ENCODE results near the gene PHLDB1. TPM values are rescaled to one million over a fixed set of nuclear protein-coding genes. Genes with fewer than 3 reads are reported as not detected.

PHLDB1 gene
- total and polyA plus RNA-seq, 2 donors: 4.0 to 14.0 TPM

- no peak for DNase-seq (ENCODE audit: low read depth in 6 of 9, low spot score in 9 of 9)
- 88% methylated on average over 6 of the region's 6 CpGs for WGBS
Measured at GRCh38 chr11:118619444-118620197, 12.2 kb downstream of the PHLDB1 start.

GRCh38 chr11:118620529-118621070 is 13.2 kb downstream of the PHLDB1 start:
- no peaks in the 10 kb centered on the region for H3K9me3 ChIP-seq (ENCODE audit: control insufficient read depth in 2 of 2, insufficient read depth in 1 of 2, low read length in 1 of 2)
- WGBS: 81% methylated on average over 7 of the region's 7 CpGs
- H3K27me3 ChIP-seq (ENCODE audit: control insufficient read depth in 2 of 2, insufficient read depth in 1 of 2, low read length in 1 of 2): peaks cover 0 to 14% of the 10 kb centered on the region in 2 donors
- H3K4me1 ChIP-seq (ENCODE audit: control insufficient read depth in 2 of 2, insufficient read depth in 2 of 2, low read length in 2 of 2): peaks cover 25 to 35% of the 10 kb centered on the region in 2 donors
- DNase-seq (ENCODE audit: low read depth in 6 of 9, low spot score in 9 of 9): no peak
- no peak overlapping the region for H3K27ac ChIP-seq (ENCODE audit: low read depth in 1 of 2, low read length in 1 of 2)
- H3K36me3 ChIP-seq (ENCODE audit: control insufficient read depth in 2 of 2, insufficient read depth in 2 of 2, low read length in 1 of 2): no peaks in the 10 kb centered on the region
- peak overlapping the region; percentile 20 to 44 for H3K4me3 ChIP-seq (ENCODE audit: low read length in 2 of 2)

More at GRCh38 chr11:118619444-118620197, 12.2 kb downstream of the PHLDB1 start:
- H3K36me3 ChIP-seq (ENCODE audit: control insufficient read depth in 2 of 2, insufficient read depth in 2 of 2, low read length in 1 of 2): no peaks in the 10 kb centered on the region
- peaks cover 25 to 33% of the 10 kb centered on the region in 2 donors for H3K4me1 ChIP-seq (ENCODE audit: control insufficient read depth in 2 of 2, insufficient read depth in 2 of 2, low read length in 2 of 2)
- no peak overlapping the region for H3K27ac ChIP-seq (ENCODE audit: low read depth in 1 of 2, low read length in 1 of 2)
- no peak overlapping the region for H3K4me3 ChIP-seq (ENCODE audit: low read length in 2 of 2)
- H3K9me3 ChIP-seq (ENCODE audit: control insufficient read depth in 2 of 2, insufficient read depth in 1 of 2, low read length in 1 of 2): no peaks in the 10 kb centered on the region
- H3K27me3 ChIP-seq (ENCODE audit: control insufficient read depth in 2 of 2, insufficient read depth in 1 of 2, low read length in 1 of 2): peaks cover 0 to 15% of the 10 kb centered on the region in 2 donors

GRCh38 chr11:118621071-118621783 is 13.8 kb downstream of the PHLDB1 start:
- peaks cover 0 to 14% of the 10 kb centered on the region in 2 donors for H3K27me3 ChIP-seq (ENCODE audit: control insufficient read depth in 2 of 2, insufficient read depth in 1 of 2, low read length in 1 of 2)
- H3K27ac ChIP-seq (ENCODE audit: low read depth in 1 of 2, low read length in 1 of 2): peak overlapping the region in 1 of 2 donors; percentile 3
- peak in 1 of 9 donors; percentile 54 for DNase-seq (ENCODE audit: low read depth in 6 of 9, low spot score in 9 of 9)
- H3K36me3 ChIP-seq (ENCODE audit: control insufficient read depth in 2 of 2, insufficient read depth in 2 of 2, low read length in 1 of 2): no peaks in the 10 kb centered on the region
- 8% methylated on average over 38 of the region's 38 CpGs for WGBS
- H3K4me3 ChIP-seq (ENCODE audit: low read length in 2 of 2): peak overlapping the region; percentile 20 to 44
- peaks cover 25 to 39% of the 10 kb centered on the region in 2 donors for H3K4me1 ChIP-seq (ENCODE audit: control insufficient read depth in 2 of 2, insufficient read depth in 2 of 2, low read length in 2 of 2)
- H3K9me3 ChIP-seq (ENCODE audit: control insufficient read depth in 2 of 2, insufficient read depth in 1 of 2, low read length in 1 of 2): no peaks in the 10 kb centered on the region

GRCh38 chr11:118621784-118622375 is 14.5 kb downstream of the PHLDB1 start:
- Histone ChIP-seq H3K36me3 (ENCODE audit: control insufficient read depth in 2 of 2, insufficient read depth in 2 of 2, low read length in 1 of 2) (no peaks in the 10 kb centered on the region), H3K27ac (ENCODE audit: low read depth in 1 of 2, low read length in 1 of 2) (peak overlapping the region in 1 of 2 donors; percentile 65), H3K4me3 (ENCODE audit: low read length in 2 of 2) (peak overlapping the region in 1 of 2 donors; percentile 20), H3K9me3 (ENCODE audit: control insufficient read depth in 2 of 2, insufficient read depth in 1 of 2, low read length in 1 of 2) (no peaks in the 10 kb centered on the region), H3K4me1 (ENCODE audit: control insufficient read depth in 2 of 2, insufficient read depth in 2 of 2, low read length in 2 of 2) (peaks cover 25 to 39% of the 10 kb centered on the region in 2 donors), H3K27me3 (ENCODE audit: control insufficient read depth in 2 of 2, insufficient read depth in 1 of 2, low read length in 1 of 2) (peaks cover 0 to 14% of the 10 kb centered on the region in 2 donors)
- DNase-seq (ENCODE audit: low read depth in 6 of 9, low spot score in 9 of 9): no peak
- 90% methylated on average over 4 of the region's 4 CpGs for WGBS

GRCh38 chr11:118622376-118623268 is 15.2 kb downstream of the PHLDB1 start:
- Histone ChIP-seq H3K27me3 (ENCODE audit: control insufficient read depth in 2 of 2, insufficient read depth in 1 of 2, low read length in 1 of 2) (peaks cover 0 to 14% of the 10 kb centered on the region in 2 donors), H3K9me3 (ENCODE audit: control insufficient read depth in 2 of 2, insufficient read depth in 1 of 2, low read length in 1 of 2) (no peaks in the 10 kb centered on the region), H3K27ac (ENCODE audit: low read depth in 1 of 2, low read length in 1 of 2) (peak overlapping the region; percentile 2 to 65), H3K4me3 (ENCODE audit: low read length in 2 of 2) (no peak overlapping the region), H3K36me3 (ENCODE audit: control insufficient read depth in 2 of 2, insufficient read depth in 2 of 2, low read length in 1 of 2) (no peaks in the 10 kb centered on the region), H3K4me1 (ENCODE audit: control insufficient read depth in 2 of 2, insufficient read depth in 2 of 2, low read length in 2 of 2) (peaks cover 25 to 39% of the 10 kb centered on the region in 2 donors)
- WGBS: 65% methylated on average over 9 of the region's 9 CpGs
- no peak for DNase-seq (ENCODE audit: low read depth in 6 of 9, low spot score in 9 of 9)

- H3K4me3 ChIP-seq (ENCODE audit: low read length in 2 of 2): no peak overlapping the region
- peaks cover 25 to 39% of the 10 kb centered on the region in 2 donors for H3K4me1 ChIP-seq (ENCODE audit: control insufficient read depth in 2 of 2, insufficient read depth in 2 of 2, low read length in 2 of 2)
- H3K27me3 ChIP-seq (ENCODE audit: control insufficient read depth in 2 of 2, insufficient read depth in 1 of 2, low read length in 1 of 2): peaks cover 0 to 14% of the 10 kb centered on the region in 2 donors
- DNase-seq (ENCODE audit: low read depth in 6 of 9, low spot score in 9 of 9): peak in 1 of 9 donors; percentile 57
- no peaks in the 10 kb centered on the region for H3K9me3 ChIP-seq (ENCODE audit: control insufficient read depth in 2 of 2, insufficient read depth in 1 of 2, low read length in 1 of 2)
- WGBS: 45% methylated on average over 4 of the region's 4 CpGs
- no peaks in the 10 kb centered on the region for H3K36me3 ChIP-seq (ENCODE audit: control insufficient read depth in 2 of 2, insufficient read depth in 2 of 2, low read length in 1 of 2)
- H3K27ac ChIP-seq (ENCODE audit: low read depth in 1 of 2, low read length in 1 of 2): peak overlapping the region in 1 of 2 donors; percentile 65
Measured at GRCh38 chr11:118623269-118623655, 15.8 kb downstream of the PHLDB1 start.

GRCh38 chr11:118625036-118625690 is 17.7 kb downstream of the PHLDB1 start:
- Histone ChIP-seq H3K4me1 (ENCODE audit: control insufficient read depth in 2 of 2, insufficient read depth in 2 of 2, low read length in 2 of 2) (peaks cover 25 to 39% of the 10 kb centered on the region in 2 donors), H3K4me3 (ENCODE audit: low read length in 2 of 2) (no peak overlapping the region), H3K27me3 (ENCODE audit: control insufficient read depth in 2 of 2, insufficient read depth in 1 of 2, low read length in 1 of 2) (peaks cover 0 to 14% of the 10 kb centered on the region in 2 donors), H3K9me3 (ENCODE audit: control insufficient read depth in 2 of 2, insufficient read depth in 1 of 2, low read length in 1 of 2) (no peaks in the 10 kb centered on the region), H3K27ac (ENCODE audit: low read depth in 1 of 2, low read length in 1 of 2) (no peak overlapping the region), H3K36me3 (ENCODE audit: control insufficient read depth in 2 of 2, insufficient read depth in 2 of 2, low read length in 1 of 2) (no peaks in the 10 kb centered on the region)
- 97% methylated on average over 6 of the region's 6 CpGs for WGBS
- DNase-seq (ENCODE audit: low read depth in 6 of 9, low spot score in 9 of 9): no peak

GRCh38 chr11:118625976-118626375 is 18.6 kb downstream of the PHLDB1 start:
- H3K27ac ChIP-seq (ENCODE audit: low read depth in 1 of 2, low read length in 1 of 2): no peak overlapping the region
- DNase-seq (ENCODE audit: low read depth in 6 of 9, low spot score in 9 of 9): peak in 1 of 9 donors; percentile 43
- H3K27me3 ChIP-seq (ENCODE audit: control insufficient read depth in 2 of 2, insufficient read depth in 1 of 2, low read length in 1 of 2): peaks cover 0 to 8% of the 10 kb centered on the region in 2 donors
- 95% methylated on average over 2 of the region's 2 CpGs for WGBS
- H3K9me3 ChIP-seq (ENCODE audit: control insufficient read depth in 2 of 2, insufficient read depth in 1 of 2, low read length in 1 of 2): no peaks in the 10 kb centered on the region
- H3K4me3 ChIP-seq (ENCODE audit: low read length in 2 of 2): no peak overlapping the region
- no peaks in the 10 kb centered on the region for H3K36me3 ChIP-seq (ENCODE audit: control insufficient read depth in 2 of 2, insufficient read depth in 2 of 2, low read length in 1 of 2)
- peaks cover 20 to 32% of the 10 kb centered on the region in 2 donors for H3K4me1 ChIP-seq (ENCODE audit: control insufficient read depth in 2 of 2, insufficient read depth in 2 of 2, low read length in 2 of 2)

Measured in thymus (tissue), 11 donors.